ENCODE data around the gene SGTA.
"Not testable (repeated sequence)": the region's sequence is repeated elsewhere in the genome, so short reads cannot be mapped to it uniquely, and the experiment has no call there.

Gene SGTA

GRCh38 chr19:2792666-2793065 is 9.6 kb upstream of the SGTA start:
- not testable (repeated sequence) for DNase-seq

- DNase-seq, result no peak
Measured at GRCh38 chr19:2791876-2792275, 8.8 kb upstream of the SGTA start.

- DNase-seq, result no peak
Measured at GRCh38 chr19:2791440-2791839, 8.4 kb upstream of the SGTA start.

- no peak for DNase-seq
Measured at GRCh38 chr19:2790557-2791271, 7.6 kb upstream of the SGTA start.

- DNase-seq, result no peak
Measured at GRCh38 chr19:2790194-2790556, 7.1 kb upstream of the SGTA start.

GRCh38 chr19:2788237-2788636 is 5.2 kb upstream of the SGTA start:
- no peak for DNase-seq

GRCh38 chr19:2787115-2787514 is 4.0 kb upstream of the SGTA start:
- DNase-seq, result no peak

GRCh38 chr19:2785244-2785997 is 2.3 kb upstream of the SGTA start, which contains the start of gene THOP1:
THOP1 (plus strand) TSS chr19:2785503; CDS start chr19:2785663, 160 bp downstream.
- peak; percentile 97 to 98 for DNase-seq

GRCh38 chr19:2783781-2784145 is 690 bp upstream of the SGTA start:
- DNase-seq, result no peak

- DNase-seq, result no peak
Measured at GRCh38 chr19:2782329-2782935, 641 bp downstream of the SGTA start.

- no peak for DNase-seq
Measured at GRCh38 chr19:2780284-2780683, 2.8 kb downstream of the SGTA start.

GRCh38 chr19:2779121-2779740 is 3.8 kb downstream of the SGTA start:
- no peak for DNase-seq

GRCh38 chr19:2777952-2778683 is 5.0 kb downstream of the SGTA start:
- DNase-seq, result no peak

GRCh38 chr19:2775556-2776430 is 7.3 kb downstream of the SGTA start:
- DNase-seq, result no peak

- DNase-seq, result no peak
Measured at GRCh38 chr19:2774953-2775555, 8.0 kb downstream of the SGTA start.

- DNase-seq, result no peak
Measured at GRCh38 chr19:2774083-2774679, 8.9 kb downstream of the SGTA start.

- DNase-seq, result no peak
Measured at GRCh38 chr19:2771786-2772674, 11.0 kb downstream of the SGTA start.

- no peak for DNase-seq
Measured at GRCh38 chr19:2770055-2771013, 12.7 kb downstream of the SGTA start.

- DNase-seq, result no peak
Measured at GRCh38 chr19:2769218-2769617, 13.9 kb downstream of the SGTA start.
